GM20000 (cell line): Measurements from ENCODE around the gene CDH13.

Source experiments
- DNase-seq: peaks from one replicate; pipeline ENCODE4 v3.0.0; 2012; ENCODE audit warnings: low spot score
- TF ChIP-seq, protein P1 (sequence below): IDR thresholded peaks from 2 replicates; pipeline ENCODE4 v1.5.1; 2012; ENCODE audit warnings: mild to moderate bottlenecking, control low read depth; ENCODE audit errors: extremely low read depth, missing control alignments

The CDH13 gene

DNA sequence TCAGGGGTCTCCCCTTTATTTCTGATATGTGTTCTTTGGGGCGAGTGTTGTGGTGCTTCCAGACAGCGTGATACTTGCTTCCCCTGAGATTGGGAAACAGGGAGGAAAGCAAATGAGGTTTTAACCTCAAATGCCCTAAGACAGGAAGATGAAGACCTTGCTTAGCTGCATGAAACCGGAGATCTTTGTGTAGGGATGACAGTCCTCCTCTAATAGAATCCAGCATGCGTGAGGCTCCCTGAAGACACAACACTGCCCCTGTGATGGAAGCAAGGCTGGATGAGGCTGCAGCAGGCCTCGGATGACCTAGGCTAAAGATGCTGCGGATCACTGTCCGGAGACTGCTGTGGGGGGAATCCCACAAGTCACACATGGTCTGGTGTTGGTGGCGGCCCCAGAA is 491.0 kb downstream of the CDH13 start:
- TF ChIP-seq, protein P1, sequence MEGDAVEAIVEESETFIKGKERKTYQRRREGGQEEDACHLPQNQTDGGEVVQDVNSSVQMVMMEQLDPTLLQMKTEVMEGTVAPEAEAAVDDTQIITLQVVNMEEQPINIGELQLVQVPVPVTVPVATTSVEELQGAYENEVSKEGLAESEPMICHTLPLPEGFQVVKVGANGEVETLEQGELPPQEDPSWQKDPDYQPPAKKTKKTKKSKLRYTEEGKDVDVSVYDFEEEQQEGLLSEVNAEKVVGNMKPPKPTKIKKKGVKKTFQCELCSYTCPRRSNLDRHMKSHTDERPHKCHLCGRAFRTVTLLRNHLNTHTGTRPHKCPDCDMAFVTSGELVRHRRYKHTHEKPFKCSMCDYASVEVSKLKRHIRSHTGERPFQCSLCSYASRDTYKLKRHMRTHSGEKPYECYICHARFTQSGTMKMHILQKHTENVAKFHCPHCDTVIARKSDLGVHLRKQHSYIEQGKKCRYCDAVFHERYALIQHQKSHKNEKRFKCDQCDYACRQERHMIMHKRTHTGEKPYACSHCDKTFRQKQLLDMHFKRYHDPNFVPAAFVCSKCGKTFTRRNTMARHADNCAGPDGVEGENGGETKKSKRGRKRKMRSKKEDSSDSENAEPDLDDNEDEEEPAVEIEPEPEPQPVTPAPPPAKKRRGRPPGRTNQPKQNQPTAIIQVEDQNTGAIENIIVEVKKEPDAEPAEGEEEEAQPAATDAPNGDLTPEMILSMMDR, result no peak

GRCh38 chr16:83118365-83118764 is 491.6 kb downstream of the CDH13 start:
- TF ChIP-seq, protein P1, result no peak
- DNase-seq, result no peak

More for the DNA sequence above, 491.0 kb downstream of the CDH13 start:
- no peak for DNase-seq

GRCh38 chr16:83125999-83126568 is 499.3 kb downstream of the CDH13 start:
- DNase-seq, result no peak
- TF ChIP-seq, protein P1, result no peak

DNA sequence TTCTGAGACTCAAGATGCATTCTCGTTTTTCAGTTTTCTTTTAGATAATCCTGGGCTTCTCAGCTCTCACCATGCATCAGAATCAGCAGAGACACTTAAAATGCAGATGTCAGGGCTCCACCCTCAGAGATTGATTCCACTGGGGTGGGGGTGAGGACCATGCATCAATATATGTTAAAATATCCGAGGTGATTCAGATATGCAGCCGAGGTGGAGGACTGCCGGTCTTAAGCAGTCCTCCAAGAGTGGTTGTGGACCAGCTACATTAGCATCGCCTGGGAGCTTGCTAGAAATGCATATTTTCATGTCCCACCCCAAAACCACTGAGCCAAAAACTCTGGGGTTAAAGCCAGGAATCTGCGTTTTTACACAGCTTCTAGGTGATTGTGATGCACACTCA is 501.3 kb downstream of the CDH13 start:
- no peak for DNase-seq
- TF ChIP-seq, protein P1, result no peak

GRCh38 chr16:83130039-83130438 is 503.3 kb downstream of the CDH13 start:
- no peak for DNase-seq
- TF ChIP-seq, protein P1, result no peak

- TF ChIP-seq, protein P1, result no peak
- DNase-seq, result no peak
Observed at GRCh38 chr16:83134638-83135037, 507.9 kb downstream of the CDH13 start.

DNA sequence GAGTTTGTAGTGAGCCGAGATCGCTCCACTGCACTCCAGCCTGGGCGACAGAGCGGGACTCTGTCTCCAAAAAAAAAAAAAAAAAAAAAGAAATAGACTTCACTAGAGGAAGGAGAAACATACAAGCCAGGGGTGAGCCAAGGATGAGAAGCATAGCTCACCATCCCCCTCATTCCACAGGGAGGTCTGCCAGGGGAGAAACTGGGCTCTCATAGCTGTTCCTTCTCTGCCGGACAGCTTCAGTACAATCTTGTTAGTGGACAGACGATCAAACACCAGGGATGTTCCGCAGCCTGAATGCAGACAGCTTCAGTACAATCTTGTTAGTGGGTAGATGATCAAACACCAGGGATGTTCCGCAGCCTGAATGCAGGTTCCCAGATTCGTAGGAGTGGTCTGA is 509.6 kb downstream of the CDH13 start:
- DNase-seq, result no peak
- TF ChIP-seq, protein P1, result no peak
